Endothelial cell of hepatic sinusoid (primary cell): ENCODE results near the gene ELP5.

Experiments
- in situ Hi-C: cut with HindIII; loops from 2 replicates; pipeline ENCODE4 v1.10.0; 2017; ENCODE audit warnings: low sequenced_read_pairs

ELP5 gene

DNA sequence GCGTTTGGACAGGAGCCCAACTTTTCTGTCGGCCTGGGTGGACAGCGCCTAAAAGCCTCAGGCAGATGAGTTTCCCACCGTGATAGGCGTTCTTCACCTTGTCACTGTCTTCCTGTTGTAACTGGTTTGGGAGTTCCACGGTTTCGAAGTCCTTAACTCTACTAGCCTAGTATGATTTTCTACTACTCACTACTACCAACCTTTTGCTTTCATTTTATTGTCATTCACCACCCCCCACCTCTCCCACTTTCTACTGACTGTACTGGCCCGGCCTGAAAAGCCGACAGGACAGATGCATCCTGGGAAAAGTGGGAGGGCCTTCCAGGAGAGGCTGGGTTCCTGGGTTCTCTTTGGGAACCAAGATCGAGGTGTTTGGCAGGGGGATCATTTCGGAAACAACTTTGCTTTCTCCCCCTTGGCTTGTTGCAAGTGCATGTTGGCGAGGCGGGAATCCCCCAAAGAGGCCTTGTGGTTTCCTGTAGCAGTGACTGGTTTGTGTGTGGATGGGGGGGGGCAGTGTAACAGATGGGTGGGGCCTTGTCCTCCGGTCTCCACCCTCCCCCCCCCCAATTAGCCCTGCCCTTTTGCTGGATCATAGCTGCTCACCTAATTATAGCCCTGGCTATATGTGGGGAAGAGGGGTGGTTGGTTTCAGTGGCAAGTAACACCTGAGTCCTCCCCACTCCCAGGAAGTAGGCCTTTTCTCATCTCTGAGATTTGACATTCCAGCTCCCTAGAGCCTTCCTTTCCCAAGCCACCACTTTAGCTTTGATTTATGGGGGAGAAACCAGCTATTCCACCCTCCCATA, 56.8 kb downstream of the ELP5 start:
- in situ Hi-C loops = no loop called here
